MM.1S (cell line): ENCODE measurements around the gene RGS11.

Source experiments
- DNase-seq: peaks from one replicate; pipeline ENCODE4 v3.0.0-alpha.2; 2015
- H2AFZ ChIP-seq: fragments of 300-600 bp; sonication (generic); 2 replicates; pipeline ENCODE4 v1.6.0; 2016; ENCODE audit warnings: antibody characterized with exemption, low read length
- H3F3A ChIP-seq: fragments of 300-600 bp; sonication (generic); 2 replicates; pipeline ENCODE4 v1.6.1; 2016; ENCODE audit warnings: mild to moderate bottlenecking, antibody characterized with exemption, low read length, moderate library complexity, mixed read lengths; ENCODE audit not compliant: insufficient read depth
- H3K27ac ChIP-seq: fragments of 300-600 bp; sonication (generic); 2 replicates; pipeline ENCODE4 v1.5.1; 2016; ENCODE audit warnings: mild to moderate bottlenecking, low read length
- H3K27me3 ChIP-seq: fragments of 300-600 bp; sonication (generic); replicated peaks from 2 replicates; pipeline ENCODE4 v1.6.0; 2016; ENCODE audit warnings: low read length; ENCODE audit not compliant: insufficient read depth
- H3K36me3 ChIP-seq: fragments of 300-600 bp; sonication (generic); replicated peaks from 2 replicates; pipeline ENCODE4 v1.6.1; 2016; ENCODE audit warnings: mild to moderate bottlenecking, low read length, mixed read lengths; ENCODE audit not compliant: insufficient read depth
- H3K4me1 ChIP-seq: fragments of 300-600 bp; sonication (generic); 2 replicates; pipeline ENCODE4 v1.6.1; 2016; ENCODE audit warnings: low read length, mixed read lengths
- H3K4me2 ChIP-seq: fragments of 300-600 bp; sonication (generic); 2 replicates; pipeline ENCODE4 v1.6.0; 2016; ENCODE audit warnings: low read depth, low read length
- H3K4me3 ChIP-seq: fragments of 300-600 bp; sonication (generic); 2 replicates; pipeline ENCODE4 v1.5.1; 2016; ENCODE audit warnings: low read length, mixed read lengths
- H3K79me2 ChIP-seq: fragments of 300-600 bp; sonication (generic); 2 replicates; pipeline ENCODE4 v1.6.1; 2016; ENCODE audit warnings: mixed run types, low read length, mixed read lengths
- H3K9ac ChIP-seq: fragments of 300-600 bp; sonication (generic); 2 replicates; pipeline ENCODE4 v1.6.1; 2016; ENCODE audit warnings: low read length, mixed read lengths
- H3K9me2 ChIP-seq: fragments of 300-600 bp; sonication (generic); replicated peaks from 2 replicates; pipeline ENCODE4 v1.6.1; 2016; ENCODE audit warnings: mild to moderate bottlenecking, low read length, mixed read lengths; ENCODE audit not compliant: insufficient read depth
- H3K9me3 ChIP-seq: fragments of 300-600 bp; sonication (generic); replicated peaks from 2 replicates; pipeline ENCODE4 v1.6.1; 2016; ENCODE audit warnings: mild to moderate bottlenecking, low read length, mixed read lengths; ENCODE audit not compliant: insufficient read depth
- H4K20me1 ChIP-seq: fragments of 300-600 bp; sonication (generic); 2 replicates; pipeline ENCODE4 v1.6.1; 2016; ENCODE audit warnings: mild to moderate bottlenecking, low read length, moderate library complexity, mixed read lengths; ENCODE audit not compliant: insufficient read depth
- CTCF ChIP-seq: fragments of 300-600 bp; sonication (generic); IDR thresholded peaks from 2 replicates; pipeline ENCODE4 v1.5.1; 2016; ENCODE audit warnings: antibody characterized with exemption, low read length, mixed read lengths
- EZH2 ChIP-seq: fragments of 300-600 bp; sonication (generic); optimal IDR thresholded peaks from 2 replicates; pipeline ENCODE3; 2017; ENCODE audit warnings: low read depth, mild to moderate bottlenecking, antibody characterized with exemption, low read length, mixed read lengths
- EZH2phosphoT487 ChIP-seq: fragments of 300-600 bp; sonication (generic); IDR thresholded peaks from 2 replicates; pipeline ENCODE4 v1.6.1; 2018; ENCODE audit warnings: antibody characterized with exemption, low read length

Gene RGS11

GRCh38 chr16:247027-247426 is 28.7 kb downstream of the RGS11 start:
- Histone ChIP-seq H3K9me2 (no peaks in the 10 kb centered on the region), H4K20me1 (no peaks in the 10 kb centered on the region), H3K79me2 (no peaks in the 10 kb centered on the region), H2AFZ (no peak overlapping the region), H3K4me1 (no peaks in the 10 kb centered on the region), H3K4me2 (no peak overlapping the region), H3K27me3 (no peaks in the 10 kb centered on the region), H3K27ac (no peak overlapping the region), H3K9me3 (no peaks in the 10 kb centered on the region), H3K36me3 (no peaks in the 10 kb centered on the region), H3K4me3 (no peak overlapping the region), H3K9ac (no peak overlapping the region), H3F3A (no peaks in the 10 kb centered on the region)
- no peak for DNase-seq
- no peak for TF ChIP-seq EZH2
- TF ChIP-seq EZH2phosphoT487: no peak
- TF ChIP-seq CTCF: no peak

DNA sequence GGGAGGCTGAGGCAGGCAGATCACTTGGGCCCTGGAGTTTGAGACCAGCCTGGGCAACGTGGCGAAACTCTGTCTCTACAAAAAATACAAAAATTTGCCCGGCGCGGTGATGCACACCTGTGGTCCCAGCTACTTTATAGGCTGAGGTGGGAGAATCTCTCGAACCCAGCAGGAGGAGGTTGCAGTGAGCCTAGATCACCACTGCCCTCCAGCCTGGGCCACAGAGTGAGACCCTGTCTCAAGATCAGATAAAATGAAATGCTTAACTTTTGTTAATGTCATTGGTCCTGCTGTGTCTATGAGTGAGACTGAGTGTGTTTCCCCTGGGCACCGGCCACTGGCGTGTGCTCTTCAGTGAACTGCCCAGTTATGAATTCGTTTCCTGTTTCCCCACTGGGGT is 30.6 kb downstream of the RGS11 start:
- Histone ChIP-seq H3K9me3 (no peaks in the 10 kb centered on the region), H3K79me2 (no peaks in the 10 kb centered on the region), H3K36me3 (no peaks in the 10 kb centered on the region), H3K9ac (no peak overlapping the region), H3K4me3 (no peak overlapping the region), H4K20me1 (no peaks in the 10 kb centered on the region), H3K4me1 (0 out of 2 replicates have a peak, but pooled peaks cover 1% of the 10 kb centered on the region), H3F3A (no peaks in the 10 kb centered on the region), H3K4me2 (no peak overlapping the region), H3K9me2 (no peaks in the 10 kb centered on the region), H3K27ac (no peak overlapping the region), H3K27me3 (no peaks in the 10 kb centered on the region), H2AFZ (no peak overlapping the region)
- no peak for TF ChIP-seq CTCF
- TF ChIP-seq EZH2: no peak
- no peak for TF ChIP-seq EZH2phosphoT487
- no peak for DNase-seq

DNA sequence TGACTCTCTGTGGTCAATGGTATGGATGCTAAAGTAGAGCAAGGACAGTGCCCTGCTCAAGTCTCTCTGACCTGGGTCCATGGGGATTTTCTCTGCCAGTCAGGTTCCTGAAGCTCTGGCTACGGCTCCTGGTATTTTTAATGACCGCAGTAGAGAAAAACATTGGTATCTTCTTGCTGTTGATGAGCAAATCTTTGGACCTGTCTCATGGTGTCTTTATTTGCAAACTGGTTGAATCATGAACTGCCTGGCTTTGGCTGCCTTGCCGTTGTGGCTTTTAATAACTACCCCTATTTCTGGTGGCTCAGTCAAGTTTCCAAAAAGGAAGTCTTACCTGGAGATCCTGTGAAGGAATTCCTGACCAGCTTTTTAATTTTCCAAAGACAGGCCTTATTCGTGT is 32.4 kb downstream of the RGS11 start:
- no peaks in the 10 kb centered on the region for H3K9me3 ChIP-seq
- H3K4me3 ChIP-seq: no peak overlapping the region
- H3K9me2 ChIP-seq: no peaks in the 10 kb centered on the region
- TF ChIP-seq EZH2: no peak
- no peak for TF ChIP-seq CTCF
- no peak for TF ChIP-seq EZH2phosphoT487
- H3K4me2 ChIP-seq: no peak overlapping the region
- H3K27me3 ChIP-seq: no peaks in the 10 kb centered on the region
- H3K36me3 ChIP-seq: no peaks in the 10 kb centered on the region
- no peaks in the 10 kb centered on the region for H4K20me1 ChIP-seq
- no peaks in the 10 kb centered on the region for H3K79me2 ChIP-seq
- H3K4me1 ChIP-seq: 0 out of 2 replicates have a peak, but pooled peaks cover 4% of the 10 kb centered on the region
- H3F3A ChIP-seq: no peaks in the 10 kb centered on the region
- no peak overlapping the region for H3K27ac ChIP-seq
- no peak overlapping the region for H2AFZ ChIP-seq
- DNase-seq: no peak
- no peak overlapping the region for H3K9ac ChIP-seq
